Smooth muscle cell of trachea (primary cell): Measurements from ENCODE around the gene HSF5. TPM values are rescaled to one million over a fixed set of nuclear protein-coding genes. Genes with fewer than 3 reads are reported as not detected.

Experiments
- total RNA-seq: library from RNA; depleted of rRNA; stranded (reverse); fragments of >200 nt; gene quantifications from 2 replicates; pipeline ENCODE4 v1.2.1, GENCODE V29; 2014

Gene HSF5, protein sequence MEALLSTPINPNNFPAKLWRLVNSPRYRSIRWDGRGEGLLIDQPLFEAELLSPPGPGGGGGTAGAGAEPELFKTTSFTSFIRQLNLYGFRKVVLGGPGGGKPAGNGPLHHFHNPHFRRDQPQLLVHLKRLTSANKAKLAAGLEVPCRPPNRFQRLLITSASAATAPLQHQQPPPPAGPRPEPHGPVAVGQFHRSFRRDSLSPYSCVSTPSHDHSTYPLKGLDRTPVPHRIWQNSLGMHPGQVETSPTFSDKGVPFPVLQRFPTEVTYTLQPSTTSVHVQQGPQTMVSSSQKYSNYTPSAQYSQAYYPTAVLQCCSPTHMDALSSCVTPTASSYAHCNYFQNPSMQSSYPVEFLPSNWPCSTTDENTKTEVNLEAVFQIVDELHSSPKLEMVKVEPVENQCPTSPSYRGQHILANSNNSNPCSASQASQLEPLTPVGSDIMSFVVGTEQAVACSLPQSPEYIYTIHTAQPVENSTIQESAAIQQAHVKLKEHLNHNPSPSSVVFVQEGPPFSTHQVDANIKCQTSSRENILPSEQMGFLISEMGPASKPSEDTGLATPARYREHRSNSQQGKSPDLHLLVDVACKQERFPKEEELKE
- total RNA-seq, result under 0.01 TPM in 1 of 2 replicates, not detected in the other

DNA sequence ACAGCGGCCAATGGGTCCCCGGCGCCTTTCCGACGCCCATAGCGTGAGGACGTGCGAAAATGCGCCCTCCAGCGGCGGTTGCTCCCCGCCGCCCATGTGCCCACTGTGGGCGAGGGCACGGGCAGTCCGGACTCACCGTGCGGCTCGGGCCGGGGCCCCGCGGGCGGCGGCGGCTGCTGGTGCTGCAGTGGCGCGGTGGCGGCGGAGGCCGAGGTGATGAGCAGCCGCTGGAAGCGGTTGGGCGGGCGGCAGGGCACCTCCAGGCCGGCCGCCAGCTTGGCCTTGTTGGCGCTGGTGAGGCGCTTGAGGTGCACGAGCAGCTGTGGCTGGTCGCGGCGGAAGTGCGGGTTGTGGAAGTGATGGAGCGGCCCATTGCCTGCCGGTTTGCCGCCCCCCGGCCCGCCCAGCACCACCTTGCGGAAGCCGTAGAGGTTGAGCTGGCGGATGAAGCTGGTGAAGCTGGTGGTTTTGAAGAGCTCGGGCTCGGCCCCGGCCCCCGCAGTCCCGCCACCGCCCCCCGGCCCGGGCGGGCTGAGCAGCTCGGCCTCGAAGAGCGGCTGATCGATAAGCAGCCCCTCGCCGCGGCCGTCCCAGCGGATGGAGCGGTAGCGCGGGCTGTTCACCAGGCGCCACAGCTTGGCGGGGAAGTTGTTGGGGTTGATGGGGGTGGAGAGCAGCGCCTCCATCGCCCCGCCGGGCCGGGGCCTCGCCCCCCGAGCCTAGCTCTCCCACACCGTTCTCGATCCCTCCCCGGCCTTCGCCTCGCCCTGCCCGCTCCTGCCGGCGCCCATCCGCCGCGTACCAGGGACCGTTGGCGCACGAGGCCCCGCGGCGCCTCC is at the start of gene HSF5:
Gene HSF5 (minus strand): TSS at position 820 of the 839 bp plus-strand sequence. CDS start 134 bp downstream, at position 686.

DNA sequence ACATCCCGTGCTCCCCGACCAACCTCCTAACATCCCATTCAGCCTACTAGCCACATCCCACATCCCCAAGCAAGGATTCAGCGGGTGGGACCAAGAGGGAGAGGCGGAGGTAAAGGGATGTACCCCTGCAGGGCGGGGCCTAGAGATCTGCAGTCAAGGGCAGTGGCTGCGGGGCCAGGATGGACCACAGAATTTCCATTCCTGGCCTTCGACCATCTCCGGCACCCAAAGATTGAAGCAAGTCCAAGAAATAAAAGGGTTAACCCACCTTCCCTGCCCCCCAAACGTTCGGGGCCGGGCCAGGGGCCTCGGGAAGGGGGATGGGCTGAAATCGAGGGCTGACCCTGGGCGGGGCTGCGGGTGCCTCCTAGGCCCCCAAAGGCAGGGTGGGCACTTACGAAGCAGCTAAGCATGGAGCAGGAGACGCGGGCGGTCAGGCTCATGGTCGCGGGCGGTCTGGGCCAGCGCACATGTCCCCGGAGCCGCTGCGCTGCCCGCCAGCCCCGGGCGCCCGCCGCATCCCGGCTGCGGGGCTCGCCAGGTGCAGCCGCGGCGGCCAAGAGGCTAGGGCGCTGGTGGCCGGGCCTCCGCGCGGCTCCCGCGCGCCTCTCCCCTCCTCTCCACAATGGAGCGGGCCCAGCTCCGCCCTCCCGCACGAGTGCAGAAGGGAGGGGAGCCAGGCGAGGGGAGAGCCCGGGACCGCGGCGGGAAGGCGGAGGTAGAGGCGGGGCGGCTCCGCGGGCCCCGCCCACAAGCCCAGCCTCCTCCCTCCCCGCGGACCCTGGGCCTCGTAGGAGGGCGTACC is 26.0 kb upstream of the HSF5 start, which contains the start of gene MTMR4:
Gene MTMR4 (minus strand): TSS at position 674 of the 805 bp plus-strand sequence. CDS start 231 bp downstream, at position 443.

DNA sequence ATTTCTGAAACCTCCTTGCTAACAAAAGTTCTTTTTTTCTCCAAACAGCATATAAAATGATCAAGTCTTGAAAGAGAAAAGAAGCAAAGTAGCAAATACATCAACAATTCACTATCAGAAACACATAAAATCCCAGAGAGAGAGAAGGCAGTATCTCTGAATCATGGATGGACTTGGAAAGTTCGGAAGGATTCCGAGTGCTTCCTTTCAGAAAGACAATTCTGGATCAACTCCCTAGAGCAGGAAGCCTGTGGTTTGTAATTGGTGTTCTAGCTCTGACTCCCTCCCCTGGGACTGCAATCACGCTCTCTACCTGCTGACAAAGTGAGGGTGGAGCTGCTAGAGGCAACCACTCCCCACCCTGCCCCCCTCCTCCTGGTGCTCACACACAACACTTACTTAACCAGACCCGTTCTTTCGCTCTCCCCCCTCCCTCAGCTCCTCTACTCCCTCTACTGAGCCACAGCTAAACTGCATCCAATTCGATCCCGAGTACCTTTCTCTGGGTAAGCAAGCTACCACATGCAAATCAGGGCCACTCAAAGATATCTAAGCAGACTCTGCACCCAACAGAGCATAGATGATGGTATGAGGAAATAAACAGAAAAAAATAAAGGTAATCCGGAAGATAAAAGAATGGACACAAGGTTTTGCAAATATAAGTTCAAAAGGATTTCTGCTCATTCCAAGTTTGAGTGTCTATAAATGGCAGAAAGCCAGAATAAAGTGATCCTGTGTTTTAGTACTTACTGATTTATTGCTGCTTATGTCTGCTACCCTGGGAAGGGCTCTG is 70.7 kb downstream of the HSF5 start, which contains the start of gene RNF43:
Gene RNF43 (minus strand): TSS at position 235 of the 793 bp plus-strand sequence. CDS start 1,957 bp downstream, outside the sequence.

Other genes starting within 250 kb of the HSF5 start
- gene LPO, start 249.8 kb downstream of the HSF5 start, total RNA-seq, result not detected in 2 replicates
- gene MPO, start 207.5 kb downstream of the HSF5 start, total RNA-seq, result 0.15 and 0.17 TPM in 2 replicates
- 0.15 and 0.50 TPM in 2 replicates for gene TSPOAP1, start 159.6 kb downstream of the HSF5 start, total RNA-seq
- gene SUPT4H1, start 136.2 kb downstream of the HSF5 start, total RNA-seq, result 36.2 and 48.4 TPM in 2 replicates
- gene RNF43, start 70.9 kb downstream of the HSF5 start, total RNA-seq, result under 0.01 TPM in 2 replicates
- 55.2 and 70.3 TPM in 2 replicates for gene MTMR4, start 26.2 kb upstream of the HSF5 start, total RNA-seq
- under 0.01 TPM in 1 of 2 replicates, not detected in the other for gene TEX14, start 203.6 kb upstream of the HSF5 start, total RNA-seq
- 24.3 and 29.1 TPM in 2 replicates for gene RAD51C, start 204.2 kb upstream of the HSF5 start, total RNA-seq